Neural progenitor cell (in vitro differentiated cells): Measurements from ENCODE around the gene CBFA2T3.

ENCODE experiments used
- CTCF ChIP-seq: fragments of 200-600 bp; sonication (generic); IDR thresholded peaks from 2 replicates; pipeline ENCODE4 v1.5.1; 2017; ENCODE audit warnings: antibody characterized with exemption, mild to moderate bottlenecking
- EZH2 ChIP-seq: fragments of 200-600 bp; sonication (generic); IDR thresholded peaks from 2 replicates; pipeline ENCODE4 v1.6.1; 2017; ENCODE audit warnings: antibody characterized with exemption, mild to moderate bottlenecking, moderate library complexity
- EZH2phosphoT487 ChIP-seq: fragments of 200-600 bp; sonication (generic); IDR thresholded peaks from 2 replicates; pipeline ENCODE4 v1.6.1; 2017; ENCODE audit warnings: antibody characterized with exemption

- no peak for TF ChIP-seq CTCF
- TF ChIP-seq EZH2phosphoT487: no peak
- no peak for TF ChIP-seq EZH2
These were observed 137.0 kb downstream of the CBFA2T3 start for GRCh38 chr16:88839745-88840599.
